HFF-Myc (cell line): ENCODE data around the gene LY6G5C.

ENCODE experiments used
- DNase-seq: peaks from one replicate; pipeline ENCODE4 v3.0.0-alpha.2; 2011; ENCODE audit warnings: low read depth; ENCODE audit errors: extremely low read depth
- H3K4me3 ChIP-seq: replicated peaks from 2 replicates; pipeline ENCODE4 v1.5.1; 2011; ENCODE audit warnings: low read depth, mild to moderate bottlenecking, control low read depth, low read length
- CTCF ChIP-seq: IDR thresholded peaks from 2 replicates; pipeline ENCODE4 v1.5.1; 2012; ENCODE audit warnings: mild to moderate bottlenecking, low read depth, low read length, control low read depth; ENCODE audit errors: missing control alignments

LY6G5C gene

GRCh38 chr6:31697555-31697954 lies 16.7 kb upstream of the LY6G5C start:
- no peak for DNase-seq
- no peak for TF ChIP-seq CTCF
- H3K4me3 ChIP-seq, result no peak overlapping the region

- no peak for TF ChIP-seq CTCF
- no peak for DNase-seq
- H3K4me3 ChIP-seq, result no peak overlapping the region
Observed at GRCh38 chr6:31693535-31693934, 12.7 kb upstream of the LY6G5C start.

- no peak for DNase-seq
- H3K4me3 ChIP-seq, result no peak overlapping the region
- TF ChIP-seq CTCF, result no peak
Observed at GRCh38 chr6:31692886-31693285, 12.0 kb upstream of the LY6G5C start.

- no peak for TF ChIP-seq CTCF
Observed at GRCh38 chr6:31692353-31692752, 11.5 kb upstream of the LY6G5C start.

GRCh38 chr6:31691564-31692108 lies 10.8 kb upstream of the LY6G5C start:
- no peak overlapping the region for H3K4me3 ChIP-seq
- TF ChIP-seq CTCF, result no peak
- no peak for DNase-seq

More at GRCh38 chr6:31692353-31692752, 11.5 kb upstream of the LY6G5C start:
- no peak for DNase-seq
- H3K4me3 ChIP-seq, result no peak overlapping the region

- no peak for DNase-seq
- TF ChIP-seq CTCF, result no peak
- no peak overlapping the region for H3K4me3 ChIP-seq
Observed at GRCh38 chr6:31691078-31691463, 10.2 kb upstream of the LY6G5C start.
